Esophagus muscularis mucosa (tissue), 4 donors: Measurements from ENCODE around the gene SLIT1. TPM values are rescaled to one million over a fixed set of nuclear protein-coding genes. Genes with fewer than 3 reads are reported as not detected.

Source experiments
- DNase-seq: peaks from one replicate; pipeline ENCODE4 v3.0.0-alpha.2; 2017; ENCODE audit errors: extremely low spot score
- H3K27ac ChIP-seq, 4 donors: fragments of 200-600 bp; sonication (generic); replicated peaks in 1 of 4; 1 replicate in 3 of 4; 2 replicates in 1 of 4; pipeline ENCODE4 v1.5.1; 2016 to 2019; ENCODE audit warnings: mild to moderate bottlenecking in 1 of 4
- H3K27me3 ChIP-seq, 4 donors: fragments of 200-600 bp; sonication (generic); one replicate each; pipeline versions ENCODE4 v1.5.1 to v1.6.0; 2016 to 2019
- H3K36me3 ChIP-seq, 4 donors: fragments of 200-600 bp; sonication (generic); one replicate each; pipeline ENCODE4 v1.5.1; 2016 to 2019
- H3K4me1 ChIP-seq, 4 donors: fragments of 200-600 bp; sonication (generic); one replicate each; pipeline ENCODE4 v1.5.1; 2016 to 2019
- H3K4me3 ChIP-seq, 4 donors: fragments of 200-600 bp; sonication (generic); 1 replicate in 2 of 4; 2 replicates in 2 of 4; pipeline ENCODE4 v1.5.1; 2016 to 2019; ENCODE audit warnings: mild to moderate bottlenecking in 4 of 4, moderate library complexity in 1 of 4
- H3K9me3 ChIP-seq, 4 donors: fragments of 200-600 bp; sonication (generic); 1 replicate in 3 of 4; 2 replicates in 1 of 4; pipeline ENCODE4 v1.5.1; 2016 to 2019
- EP300 ChIP-seq: sonication (generic); formaldehyde crosslinking; IDR thresholded peaks from one replicate; pipeline ENCODE4 v1.6.1; 2017; ENCODE audit warnings: antibody characterized with exemption
- POLR2A ChIP-seq: fragments of 450-650 bp; IDR thresholded peaks from one replicate; pipeline ENCODE4 v1.6.1; 2017; ENCODE audit warnings: antibody characterized with exemption, moderate library complexity, mild to moderate bottlenecking, low read depth
- POLR2AphosphoS5 ChIP-seq, 2 donors: sonication (generic); formaldehyde crosslinking; IDR thresholded peaks; one replicate each; pipeline ENCODE4 v1.6.1; 2017; ENCODE audit warnings: antibody characterized with exemption in 2 of 2
- WGBS: methylation state at CpG from one replicate; pipeline ENCODE4 v1.1.5; 2018; 5-methylcytosine and 5-hydroxymethylcytosine counted together
- intact Hi-C: fragments of 100-400 bp; cut with DNase I; formaldehyde crosslinking; loops from one replicate; pipeline ENCODE4 v1.15.1; 2023
- total RNA-seq, 4 donors: library from RNA; depleted of rRNA; stranded (reverse); fragments of >200 nt; gene quantifications; one replicate each; pipeline versions ENCODE4 v1.1.0 to v1.2.1, GENCODE V29; 2016
- TF ChIP-seq, protein P1 (sequence below), 3 experiments: fragments of 200-600 bp in 2 of 3; fragments of 450-650 bp in 1 of 3; sonication (generic) in 2 of 3; IDR thresholded peaks; one replicate each; pipeline ENCODE4 v1.5.1; 2017 to 2019; ENCODE audit warnings: antibody characterized with exemption in 3 of 3, mild to moderate bottlenecking in 2 of 3, moderate library complexity in 1 of 3

The SLIT1 gene
- total RNA-seq, 4 donors from 2014 or later = 0.13 to 0.42 (median 0.31) TPM

DNA sequence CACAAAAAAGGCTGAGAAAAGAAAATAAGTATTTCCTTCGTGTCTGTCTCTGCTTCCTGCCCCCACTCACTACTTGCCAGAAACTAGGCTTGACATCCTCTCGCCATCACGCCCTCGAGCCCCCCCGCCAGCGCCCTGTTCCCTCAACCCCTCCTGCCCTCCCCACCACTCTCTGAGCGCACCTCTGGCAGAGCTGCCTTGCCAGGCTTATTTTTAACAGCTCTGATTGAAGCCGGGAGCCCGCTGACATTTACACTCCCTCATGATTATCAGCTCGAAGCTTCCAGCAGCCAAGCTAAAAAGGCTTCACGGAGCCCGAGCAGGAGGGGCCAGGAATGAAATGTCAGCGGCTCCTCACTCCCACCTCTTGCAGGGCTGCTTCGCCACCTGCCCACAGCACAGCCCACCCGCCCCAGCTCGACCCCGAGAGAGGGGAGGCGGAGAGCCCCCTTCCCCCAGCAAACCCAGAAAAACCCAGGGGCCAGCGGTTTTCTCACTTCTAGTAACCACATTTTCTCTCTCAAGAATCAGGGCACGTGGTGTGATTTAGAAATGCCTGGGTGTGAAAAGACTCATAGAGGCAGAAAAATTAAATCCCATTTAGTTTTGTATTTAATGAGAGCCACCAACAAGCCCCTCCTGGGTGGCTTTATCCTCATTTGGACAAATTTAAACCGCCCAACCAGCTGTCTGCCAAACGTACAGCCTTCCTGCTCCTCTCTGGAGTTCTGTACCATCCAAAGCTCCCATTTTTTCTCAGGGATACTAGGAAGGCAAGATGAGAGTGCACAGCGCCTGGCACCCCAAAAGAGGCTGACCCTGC is 89.3 kb downstream of the SLIT1 start:
- TF ChIP-seq POLR2AphosphoS5 (IDR thresholded peaks at IDR 0.05) (no peak), POLR2A (no peak), EP300 (no peak)
- TF ChIP-seq, protein P1, sequence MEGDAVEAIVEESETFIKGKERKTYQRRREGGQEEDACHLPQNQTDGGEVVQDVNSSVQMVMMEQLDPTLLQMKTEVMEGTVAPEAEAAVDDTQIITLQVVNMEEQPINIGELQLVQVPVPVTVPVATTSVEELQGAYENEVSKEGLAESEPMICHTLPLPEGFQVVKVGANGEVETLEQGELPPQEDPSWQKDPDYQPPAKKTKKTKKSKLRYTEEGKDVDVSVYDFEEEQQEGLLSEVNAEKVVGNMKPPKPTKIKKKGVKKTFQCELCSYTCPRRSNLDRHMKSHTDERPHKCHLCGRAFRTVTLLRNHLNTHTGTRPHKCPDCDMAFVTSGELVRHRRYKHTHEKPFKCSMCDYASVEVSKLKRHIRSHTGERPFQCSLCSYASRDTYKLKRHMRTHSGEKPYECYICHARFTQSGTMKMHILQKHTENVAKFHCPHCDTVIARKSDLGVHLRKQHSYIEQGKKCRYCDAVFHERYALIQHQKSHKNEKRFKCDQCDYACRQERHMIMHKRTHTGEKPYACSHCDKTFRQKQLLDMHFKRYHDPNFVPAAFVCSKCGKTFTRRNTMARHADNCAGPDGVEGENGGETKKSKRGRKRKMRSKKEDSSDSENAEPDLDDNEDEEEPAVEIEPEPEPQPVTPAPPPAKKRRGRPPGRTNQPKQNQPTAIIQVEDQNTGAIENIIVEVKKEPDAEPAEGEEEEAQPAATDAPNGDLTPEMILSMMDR (IDR thresholded peaks at IDR 0.05) = no peak
- H3K27ac ChIP-seq = no peak overlapping the region
- peaks cover 0 to 9% (median 0%) of the 10 kb centered on the region in 4 donors for H3K27me3 ChIP-seq
- no peaks in the 10 kb centered on the region for H3K9me3 ChIP-seq
- intact Hi-C loops = no loop called here
- H3K4me3 ChIP-seq = peak overlapping the region in 2 of 4 donors; percentile 9 to 23
- WGBS = 21% methylated on average over 22 of the region's 23 CpGs
- H3K4me1 ChIP-seq = peaks cover 14 to 18% (median 16%) of the 10 kb centered on the region in 4 donors
- no peaks in the 10 kb centered on the region for H3K36me3 ChIP-seq
- DNase-seq = no peak

DNA sequence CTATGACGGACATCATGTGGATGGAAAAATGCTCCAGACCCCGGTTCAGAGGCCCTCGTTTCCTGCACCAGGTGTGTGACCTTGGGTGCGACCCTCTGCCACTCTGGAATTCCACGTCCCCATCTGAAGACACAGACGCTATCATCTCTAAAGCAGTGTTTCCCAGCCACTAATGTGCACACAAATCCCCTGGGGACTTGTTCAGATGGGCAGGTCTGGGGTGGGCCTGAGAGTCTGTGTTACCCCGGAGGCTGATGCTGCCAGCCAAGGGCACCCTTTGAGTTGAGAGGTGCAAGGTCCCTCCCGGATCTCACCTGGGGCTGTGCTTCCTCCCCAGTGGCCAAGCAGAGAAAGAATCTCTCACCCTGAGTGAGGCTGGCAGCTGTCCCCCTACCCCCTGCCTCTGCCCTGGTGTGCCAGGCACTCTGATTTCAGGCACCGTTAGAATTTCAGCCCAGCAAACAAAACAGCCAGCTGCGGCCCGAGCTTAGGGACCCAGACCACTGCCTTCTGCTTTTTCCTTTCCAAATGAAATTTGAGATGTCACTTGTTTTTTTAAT is 90.0 kb downstream of the SLIT1 start:
- TF ChIP-seq, protein P1 (IDR thresholded peaks at IDR 0.05) = no peak
- TF ChIP-seq POLR2A (no peak), POLR2AphosphoS5 (IDR thresholded peaks at IDR 0.05) (no peak), EP300 (no peak)
- WGBS = 33% methylated on average over 5 of the region's 11 CpGs
- Histone ChIP-seq H3K36me3 (no peaks in the 10 kb centered on the region), H3K27me3 (peaks cover 0 to 9% (median 0%) of the 10 kb centered on the region in 4 donors), H3K9me3 (no peaks in the 10 kb centered on the region), H3K4me3 (peak overlapping the region in 1 of 4 donors; percentile 23), H3K4me1 (peaks cover 14 to 18% (median 16%) of the 10 kb centered on the region in 4 donors), H3K27ac (no peak overlapping the region)
- intact Hi-C loops = no loop called here
- DNase-seq = no peak

DNA sequence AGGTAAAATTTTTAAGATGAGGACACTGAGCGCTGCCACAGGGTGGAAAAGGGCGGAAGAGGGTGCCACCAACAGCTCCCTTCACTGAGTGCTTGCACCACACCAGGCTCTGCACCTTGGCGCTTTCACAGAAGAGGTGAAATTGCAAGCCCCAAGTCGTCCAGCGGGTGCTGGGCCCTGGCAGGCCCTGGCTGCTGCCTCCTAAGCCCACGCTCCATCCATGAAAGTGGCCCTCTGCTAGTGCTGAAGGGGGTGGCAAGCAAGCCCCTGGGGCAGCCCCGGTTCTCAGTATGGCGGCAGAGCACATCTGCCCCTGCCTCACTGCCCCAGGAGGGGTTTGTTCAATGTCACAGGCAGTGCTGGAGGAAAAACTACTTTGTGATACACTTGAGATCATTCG is 95.1 kb downstream of the SLIT1 start:
- Histone ChIP-seq H3K27ac (no peak overlapping the region), H3K9me3 (no peaks in the 10 kb centered on the region), H3K4me3 (no peak overlapping the region), H3K4me1 (peaks cover under 1 to 4% (median 2%) of the 10 kb centered on the region in 4 donors), H3K36me3 (no peaks in the 10 kb centered on the region), H3K27me3 (peaks cover 0 to 61% (median 3%) of the 10 kb centered on the region in 4 donors)
- intact Hi-C loops = no loop called here
- DNase-seq = no peak
- WGBS = 71% methylated on average over 9 of the region's 9 CpGs
- TF ChIP-seq POLR2AphosphoS5 (IDR thresholded peaks at IDR 0.05) (no peak), POLR2A (no peak), EP300 (no peak)
- TF ChIP-seq, protein P1 (IDR thresholded peaks at IDR 0.05) = no peak

DNA sequence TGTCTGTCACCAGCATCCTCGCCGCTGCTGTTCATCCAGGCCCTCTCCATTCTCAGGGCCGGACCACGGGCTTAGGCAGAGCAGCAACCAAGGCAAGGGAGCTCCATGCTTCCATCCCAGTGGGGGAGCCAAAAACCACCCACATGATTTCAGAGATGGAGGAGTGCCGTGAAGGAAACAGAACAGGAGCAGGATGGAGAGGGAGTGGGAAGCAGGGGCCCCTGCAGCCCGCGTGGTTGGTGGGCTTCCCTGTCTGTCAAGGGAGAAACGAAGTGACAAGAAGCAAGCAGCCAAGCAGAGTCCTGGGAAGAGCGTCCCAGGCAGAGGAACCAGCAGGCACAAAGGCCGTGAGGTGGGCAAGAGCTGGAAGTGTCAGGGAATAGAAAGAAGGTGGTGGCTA is 95.7 kb downstream of the SLIT1 start:
- no peaks in the 10 kb centered on the region for H3K9me3 ChIP-seq
- no peak overlapping the region for H3K27ac ChIP-seq
- 62% methylated on average over 10 of the region's 10 CpGs for WGBS
- H3K4me1 ChIP-seq = no peaks in the 10 kb centered on the region
- H3K4me3 ChIP-seq = no peak overlapping the region
- intact Hi-C loops = no loop called here
- H3K27me3 ChIP-seq = peaks cover 0 to 67% (median 3%) of the 10 kb centered on the region in 4 donors
- H3K36me3 ChIP-seq = no peaks in the 10 kb centered on the region
- no peak for TF ChIP-seq EP300
- TF ChIP-seq POLR2A = no peak
- TF ChIP-seq, protein P1 (IDR thresholded peaks at IDR 0.05) = no peak
- TF ChIP-seq POLR2AphosphoS5 (IDR thresholded peaks at IDR 0.05) = no peak
- DNase-seq = no peak
